Memory B cell (primary cell): ENCODE measurements around the gene EIF3F.

Source experiments
- ATAC-seq: fragments of 150-1000 bp; cut with Tn5 transposase; 2 replicates; pipeline ENCODE4 v1.10.0; 2021; ENCODE audit warnings: low read depth, mild to moderate bottlenecking, moderate library complexity
- DNase-seq, 2 donors: peaks; one replicate each; pipeline ENCODE4 v3.0.0; 2022; ENCODE audit warnings: low spot score in 2 of 2
- H3K27ac Mint-ChIP-seq: one replicate; pipeline ENCODE4 v1.8.0; 2022; ENCODE audit warnings: mild to moderate bottlenecking, moderate library complexity, mixed read lengths
- H3K27me3 Mint-ChIP-seq: one replicate; pipeline ENCODE4 v1.8.0; 2022; ENCODE audit warnings: mixed read lengths
- H3K36me3 Mint-ChIP-seq: one replicate; pipeline ENCODE4 v1.8.0; 2022; ENCODE audit warnings: mild to moderate bottlenecking, mixed read lengths
- H3K4me1 Mint-ChIP-seq: one replicate; pipeline ENCODE4 v1.8.0; 2022; ENCODE audit warnings: mixed read lengths
- H3K4me3 Mint-ChIP-seq: one replicate; pipeline ENCODE4 v1.8.0; 2022; ENCODE audit warnings: mild to moderate bottlenecking, moderate library complexity, mixed read lengths
- H3K9me3 Mint-ChIP-seq: one replicate; pipeline ENCODE4 v1.8.0; 2022; ENCODE audit warnings: mixed read lengths

EIF3F gene

DNA sequence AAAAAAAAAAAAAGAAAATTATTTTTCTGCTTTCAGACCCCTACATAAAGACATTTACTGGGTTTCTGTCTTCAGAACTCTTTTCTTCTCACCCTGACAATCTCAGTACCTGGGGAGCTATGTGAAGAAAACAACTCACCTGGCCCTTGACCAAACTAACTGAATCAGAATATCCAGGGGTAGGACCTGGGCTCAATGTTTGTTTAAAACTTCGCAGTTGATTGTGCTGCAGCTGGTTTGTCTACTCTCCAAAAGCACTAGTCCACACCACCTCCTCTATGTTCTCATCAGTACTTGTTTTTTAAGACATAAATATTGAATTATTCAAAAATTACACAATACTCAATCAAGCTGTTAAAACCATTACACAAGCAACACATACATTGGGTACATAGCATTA is 34.8 kb downstream of the EIF3F start:
- Mint-ChIP-seq H3K4me3 (no peak overlapping the region), H3K9me3 (no peaks in the 10 kb centered on the region), H3K4me1 (peaks cover 11% of the 10 kb centered on the region), H3K36me3 (no peaks in the 10 kb centered on the region), H3K27me3 (peaks cover 16% of the 10 kb centered on the region), H3K27ac (no peak overlapping the region)
- DNase-seq: peak in 1 of 2 donors; percentile 3
- ATAC-seq: no peak

DNA sequence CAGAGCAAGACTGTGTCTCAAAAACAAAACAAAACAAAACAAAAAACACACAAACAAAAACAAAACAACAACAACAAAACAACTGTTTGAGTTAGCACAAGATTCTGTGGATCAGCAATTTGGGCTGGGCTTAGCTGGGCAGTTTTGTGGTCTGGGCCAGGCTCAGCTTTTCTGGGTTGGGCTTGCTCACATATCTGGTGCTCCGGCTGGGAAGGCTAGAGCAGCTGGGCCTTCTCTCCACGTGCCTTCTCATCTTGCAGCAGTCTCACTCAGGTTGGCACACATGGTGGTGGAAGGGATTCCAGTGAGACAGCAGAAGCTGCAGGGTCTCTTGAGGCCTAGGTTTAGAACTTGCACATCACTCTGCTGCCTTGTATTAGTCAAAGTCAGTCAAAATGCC is 35.7 kb downstream of the EIF3F start:
- H3K27me3 Mint-ChIP-seq: peaks cover 16% of the 10 kb centered on the region
- H3K9me3 Mint-ChIP-seq: no peaks in the 10 kb centered on the region
- DNase-seq (peak in 1 of 2 donors; percentile 5), ATAC-seq (no peak)
- no peaks in the 10 kb centered on the region for H3K36me3 Mint-ChIP-seq
- H3K27ac Mint-ChIP-seq: no peak overlapping the region
- H3K4me1 Mint-ChIP-seq: peaks cover 11% of the 10 kb centered on the region
- no peak overlapping the region for H3K4me3 Mint-ChIP-seq

DNA sequence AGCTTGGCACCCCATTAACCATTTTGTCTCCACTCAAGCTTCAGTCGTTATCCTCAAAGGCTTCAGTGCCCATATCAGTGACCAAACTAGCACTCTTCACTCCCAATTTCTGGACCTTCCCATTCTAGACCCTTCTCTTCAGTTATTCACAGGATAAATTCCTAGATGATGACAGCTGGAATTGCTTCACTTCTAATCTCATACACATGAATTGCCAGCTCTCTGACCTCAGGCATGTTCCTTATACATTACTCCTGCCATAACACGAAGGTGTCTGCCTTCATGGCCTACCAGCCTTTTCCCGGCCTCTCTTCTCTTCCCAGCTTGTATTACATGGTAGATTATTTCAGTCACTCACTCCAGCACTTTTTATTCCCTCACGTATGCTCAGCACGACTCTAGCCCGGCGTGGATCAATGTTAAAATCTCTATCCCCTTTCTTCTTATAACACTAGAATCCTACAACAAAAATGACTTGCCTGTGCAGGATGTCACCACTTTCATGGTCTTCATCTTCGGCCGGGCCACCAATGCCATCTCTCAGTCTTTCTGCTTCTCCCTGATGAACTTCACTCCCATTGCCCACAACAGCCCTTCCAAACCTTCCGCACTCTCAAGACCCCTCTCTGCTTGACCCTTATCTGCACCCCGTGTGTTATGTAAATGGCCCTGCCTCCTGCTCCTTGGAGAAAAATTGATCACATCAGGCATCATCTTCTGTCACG is 36.9 kb downstream of the EIF3F start:
- no peak overlapping the region for H3K27ac Mint-ChIP-seq
- no peak overlapping the region for H3K4me3 Mint-ChIP-seq
- DNase-seq (peak in 1 of 2 donors; percentile 5), ATAC-seq (no peak)
- H3K36me3 Mint-ChIP-seq: no peaks in the 10 kb centered on the region
- peaks cover 6% of the 10 kb centered on the region for H3K4me1 Mint-ChIP-seq
- H3K9me3 Mint-ChIP-seq: no peaks in the 10 kb centered on the region
- H3K27me3 Mint-ChIP-seq: peaks cover 11% of the 10 kb centered on the region

DNA sequence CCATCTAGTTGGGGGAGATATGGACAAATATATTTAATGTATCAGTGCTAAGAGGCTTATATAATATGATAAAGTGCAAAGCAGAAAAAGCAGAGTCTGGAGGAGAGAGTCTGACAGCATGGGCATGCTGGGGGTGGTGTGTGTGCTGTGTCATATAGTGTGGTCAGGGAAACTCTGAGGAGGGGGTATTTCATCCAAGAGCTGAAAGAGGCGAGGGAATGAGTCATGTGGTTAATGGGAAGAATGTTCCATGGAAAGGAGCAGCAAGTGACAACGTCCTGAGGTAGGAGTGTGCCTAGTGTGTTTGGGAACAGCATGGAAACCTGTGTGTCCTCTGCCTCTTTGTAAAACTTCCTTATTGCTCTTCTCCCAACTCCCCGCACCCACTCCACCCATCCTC is 38.0 kb downstream of the EIF3F start:
- no peak for ATAC-seq
- no peaks in the 10 kb centered on the region for H3K36me3 Mint-ChIP-seq
- H3K4me3 Mint-ChIP-seq: no peak overlapping the region
- H3K27me3 Mint-ChIP-seq: peaks cover 15% of the 10 kb centered on the region
- peak in 1 of 2 donors; percentile 5 for DNase-seq
- H3K4me1 Mint-ChIP-seq: peaks cover 5% of the 10 kb centered on the region
- H3K9me3 Mint-ChIP-seq: no peaks in the 10 kb centered on the region
- no peak overlapping the region for H3K27ac Mint-ChIP-seq

DNA sequence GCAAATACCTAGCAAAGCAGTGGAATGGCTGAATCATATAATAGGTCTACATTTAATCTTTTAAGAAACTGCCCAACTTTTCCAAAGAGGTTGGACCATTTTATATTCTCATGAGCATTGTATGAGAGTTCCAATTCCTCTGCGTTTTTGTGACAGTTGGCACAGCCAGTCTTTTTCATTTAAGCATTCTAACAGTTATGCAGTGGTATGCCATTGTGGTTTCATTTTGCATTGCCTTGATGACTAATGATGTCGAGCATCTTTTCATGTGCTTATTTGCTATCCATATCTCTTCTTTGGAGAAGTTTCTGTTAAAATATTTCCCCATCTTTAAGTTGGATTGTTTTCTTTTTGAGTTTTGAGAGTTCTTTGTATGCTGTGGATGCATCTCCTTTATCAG is 38.7 kb downstream of the EIF3F start:
- peaks cover 11% of the 10 kb centered on the region for H3K27me3 Mint-ChIP-seq
- H3K36me3 Mint-ChIP-seq: no peaks in the 10 kb centered on the region

DNA sequence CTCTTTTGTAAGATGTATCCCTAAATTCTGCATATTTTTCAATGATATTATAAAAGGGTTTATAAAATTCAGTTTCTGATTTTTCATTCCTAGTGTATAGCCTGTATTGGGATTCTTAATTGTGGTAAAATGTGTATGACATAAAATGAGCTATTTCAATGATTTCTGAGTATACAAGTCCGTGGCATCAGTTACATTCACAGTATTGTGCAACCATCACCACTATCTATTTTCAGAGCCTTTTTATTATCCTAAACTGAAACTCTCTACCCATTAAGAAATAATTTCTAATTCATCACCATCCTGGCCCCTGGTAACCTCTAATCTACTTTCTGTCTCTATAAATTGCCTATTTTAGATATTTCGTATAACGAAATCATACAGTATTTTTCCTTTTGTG is 39.8 kb downstream of the EIF3F start:
- ATAC-seq (no peak), DNase-seq (no peak)
- H3K4me1 Mint-ChIP-seq: no peaks in the 10 kb centered on the region
- H3K4me3 Mint-ChIP-seq: no peak overlapping the region
- no peak overlapping the region for H3K27ac Mint-ChIP-seq
- no peaks in the 10 kb centered on the region for H3K9me3 Mint-ChIP-seq
- no peaks in the 10 kb centered on the region for H3K36me3 Mint-ChIP-seq
- H3K27me3 Mint-ChIP-seq: peaks cover 15% of the 10 kb centered on the region

More for the DNA sequence above, 38.7 kb downstream of the EIF3F start:
- Mint-ChIP-seq H3K27ac (no peak overlapping the region), H3K9me3 (no peaks in the 10 kb centered on the region), H3K4me1 (no peaks in the 10 kb centered on the region), H3K4me3 (no peak overlapping the region)
- DNase-seq (no peak), ATAC-seq (no peak)

DNA sequence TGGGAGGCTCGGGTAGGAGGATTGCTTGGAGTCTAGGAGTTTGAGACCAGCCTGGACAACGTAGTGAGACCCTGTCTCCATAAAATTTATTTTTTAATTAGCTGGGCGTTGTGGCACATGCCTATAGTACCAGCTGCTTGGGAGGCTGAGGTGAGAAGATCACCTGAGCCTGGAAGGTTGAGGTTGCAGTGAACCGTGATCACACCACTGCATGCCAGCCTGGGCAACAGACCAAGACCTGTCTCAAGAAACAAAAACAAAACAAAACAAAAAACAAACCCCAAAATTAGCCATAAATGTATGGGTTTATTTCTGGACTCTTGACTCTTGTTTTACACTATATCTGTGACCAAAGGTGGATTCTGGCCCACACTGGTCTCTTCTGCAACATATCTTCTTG is 41.6 kb downstream of the EIF3F start:
- ATAC-seq: no peak
- DNase-seq: peak in 1 of 2 donors; percentile 3
- Mint-ChIP-seq H3K4me3 (no peak overlapping the region), H3K27ac (no peak overlapping the region), H3K9me3 (no peaks in the 10 kb centered on the region), H3K4me1 (peaks cover 2% of the 10 kb centered on the region), H3K36me3 (no peaks in the 10 kb centered on the region), H3K27me3 (peaks cover 18% of the 10 kb centered on the region)

DNA sequence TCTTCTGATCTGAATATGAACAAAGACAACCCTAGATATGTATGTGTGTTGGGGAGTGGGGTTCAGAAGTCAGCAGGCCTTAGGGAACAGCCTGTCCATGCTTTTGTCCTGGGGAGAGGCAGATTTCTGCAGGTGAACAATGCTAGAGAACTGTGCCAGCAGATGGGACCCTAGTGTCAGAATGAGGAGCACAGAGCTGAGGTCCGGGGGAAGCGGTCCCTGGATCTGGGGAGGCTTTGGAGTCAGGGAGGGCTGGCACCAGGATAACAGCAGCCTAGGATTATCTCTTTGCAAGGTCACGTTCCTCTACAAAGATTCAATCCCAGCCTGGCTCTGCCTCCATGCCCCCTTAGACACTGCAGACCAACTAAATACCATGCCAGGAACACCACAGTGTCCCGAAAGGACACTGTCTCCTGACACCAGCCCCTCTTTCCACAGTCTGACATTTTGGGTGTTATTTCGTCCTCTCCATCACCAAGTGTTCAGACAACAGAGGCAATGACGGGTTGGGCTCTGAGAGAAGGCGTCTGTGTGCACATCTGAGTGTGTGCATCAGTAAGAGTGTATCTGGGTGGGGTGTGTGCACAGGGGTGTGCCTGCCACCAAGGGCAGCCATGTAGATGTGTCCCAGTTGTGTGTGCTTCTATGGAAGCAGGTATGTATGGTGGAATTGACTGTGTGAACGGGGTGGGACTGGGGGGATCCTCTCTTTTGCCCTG is 43.5 kb downstream of the EIF3F start:
- H3K9me3 Mint-ChIP-seq: no peaks in the 10 kb centered on the region
- ATAC-seq (no peak), DNase-seq (peak in 1 of 2 donors; percentile 3)
- no peak overlapping the region for H3K4me3 Mint-ChIP-seq
- no peak overlapping the region for H3K27ac Mint-ChIP-seq
- peaks cover 18% of the 10 kb centered on the region for H3K27me3 Mint-ChIP-seq
- H3K36me3 Mint-ChIP-seq: no peaks in the 10 kb centered on the region
- peaks cover 2% of the 10 kb centered on the region for H3K4me1 Mint-ChIP-seq

DNA sequence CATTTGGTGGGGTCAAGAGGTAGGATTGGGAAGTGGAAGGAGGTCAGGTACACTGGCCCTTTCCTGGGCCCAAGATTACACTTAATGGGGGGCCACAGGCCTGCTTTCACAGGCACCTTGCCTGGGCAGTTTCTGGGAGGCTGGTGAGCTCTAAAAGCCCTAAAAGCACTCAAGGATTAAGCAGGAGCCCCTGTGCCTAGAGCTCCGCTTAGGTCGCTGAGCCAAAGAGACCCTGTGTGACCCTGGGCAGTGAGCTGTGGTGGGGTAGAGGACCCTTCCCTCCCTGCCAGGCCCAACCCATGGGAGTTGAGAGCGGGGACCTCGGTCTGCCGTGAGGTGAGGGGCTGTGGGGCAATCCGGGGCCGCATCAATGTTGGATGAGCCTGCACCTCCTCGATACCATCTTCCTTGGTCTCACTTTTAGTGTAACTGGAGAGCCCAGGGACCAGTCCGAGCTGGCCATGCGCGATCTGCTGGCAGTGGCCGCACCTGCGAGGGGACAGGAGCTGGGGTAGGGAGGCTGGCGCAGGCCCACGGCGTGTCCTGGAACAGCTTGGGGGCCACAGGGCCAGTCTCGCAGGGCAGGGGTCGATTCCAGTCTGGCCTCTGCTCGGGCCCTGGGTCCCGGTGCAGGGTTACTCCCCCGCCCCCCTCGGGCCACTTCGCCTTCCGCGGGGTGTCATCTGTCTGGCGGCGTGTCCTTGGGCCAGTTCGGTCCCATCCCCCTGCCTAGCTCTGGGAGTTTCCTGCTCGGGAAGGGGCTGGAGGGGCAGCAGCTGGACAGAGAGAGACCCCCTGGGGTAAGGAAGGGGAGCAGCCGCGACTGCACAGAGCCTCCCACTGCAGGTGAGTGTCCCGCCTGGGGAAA is 44.3 kb downstream of the EIF3F start:
- Mint-ChIP-seq H3K4me1 (peaks cover 2% of the 10 kb centered on the region), H3K27ac (no peak overlapping the region), H3K4me3 (no peak overlapping the region), H3K9me3 (no peaks in the 10 kb centered on the region), H3K27me3 (peaks cover 18% of the 10 kb centered on the region), H3K36me3 (no peaks in the 10 kb centered on the region)
- ATAC-seq: no peak
- peak in 1 of 2 donors; percentile 10 for DNase-seq

DNA sequence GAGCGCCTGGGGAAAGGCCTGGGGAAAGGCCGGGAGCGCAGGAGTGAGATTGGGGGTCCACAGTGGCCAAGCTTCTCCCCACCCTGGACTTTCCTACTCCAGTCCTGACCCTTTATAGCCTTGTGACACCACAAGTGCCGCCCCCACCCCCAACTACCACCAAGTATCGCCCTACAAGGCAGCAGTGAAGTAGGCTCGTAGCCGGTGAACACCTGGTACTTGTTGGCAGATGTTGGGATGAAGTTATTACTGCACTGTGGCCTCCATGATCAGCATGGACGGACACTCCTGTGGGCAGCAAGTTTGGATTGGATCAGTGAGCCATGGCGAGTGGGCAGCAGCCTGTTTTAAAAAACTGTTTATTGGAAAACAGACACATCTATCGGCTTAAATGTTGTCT is 45.0 kb downstream of the EIF3F start:
- Mint-ChIP-seq H3K27ac (no peak overlapping the region), H3K4me1 (peaks cover 2% of the 10 kb centered on the region), H3K9me3 (no peaks in the 10 kb centered on the region), H3K36me3 (no peaks in the 10 kb centered on the region), H3K4me3 (no peak overlapping the region), H3K27me3 (peaks cover 18% of the 10 kb centered on the region)
- DNase-seq: no peak
- ATAC-seq: no peak

DNA sequence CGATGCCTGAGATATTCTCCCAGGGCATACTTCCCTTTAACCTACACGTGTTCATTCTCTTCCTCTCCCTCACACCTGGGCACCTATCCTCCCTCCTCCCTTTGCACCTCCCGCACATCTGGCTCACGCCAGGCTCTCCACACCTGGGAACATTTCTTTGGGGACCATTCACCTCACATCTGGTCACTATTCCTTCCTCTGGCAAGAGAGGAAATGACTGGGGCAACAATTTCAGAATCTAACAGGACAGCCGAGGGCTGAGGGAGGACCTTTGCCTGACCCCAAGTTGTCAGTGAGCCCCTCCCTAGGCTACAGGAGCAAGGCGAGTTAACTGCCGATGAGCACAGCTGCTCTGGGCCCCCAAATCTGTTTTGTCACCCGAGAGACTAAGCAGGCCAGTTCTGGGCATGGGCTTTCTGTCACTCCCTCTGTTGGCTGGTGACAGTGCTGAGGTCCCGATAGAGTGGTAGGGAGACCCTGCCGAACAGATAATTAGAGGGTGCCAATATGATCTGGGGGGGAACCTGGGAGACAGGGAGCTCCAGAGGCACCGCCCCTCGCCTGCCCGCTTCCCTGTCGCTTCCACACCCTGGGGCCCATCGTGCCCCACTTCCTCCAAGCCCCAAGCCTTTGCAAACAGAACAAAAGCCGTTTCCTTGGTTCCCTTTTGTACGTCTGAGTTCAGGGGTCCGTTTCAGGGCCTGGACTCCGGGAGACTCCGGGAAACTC is 45.6 kb downstream of the EIF3F start:
- peaks cover 20% of the 10 kb centered on the region for H3K27me3 Mint-ChIP-seq
- H3K36me3 Mint-ChIP-seq: no peaks in the 10 kb centered on the region
- no peak overlapping the region for H3K4me3 Mint-ChIP-seq
- H3K27ac Mint-ChIP-seq: no peak overlapping the region
- peaks cover 2% of the 10 kb centered on the region for H3K4me1 Mint-ChIP-seq
- no peak for ATAC-seq
- H3K9me3 Mint-ChIP-seq: no peaks in the 10 kb centered on the region
- no peak for DNase-seq

DNA sequence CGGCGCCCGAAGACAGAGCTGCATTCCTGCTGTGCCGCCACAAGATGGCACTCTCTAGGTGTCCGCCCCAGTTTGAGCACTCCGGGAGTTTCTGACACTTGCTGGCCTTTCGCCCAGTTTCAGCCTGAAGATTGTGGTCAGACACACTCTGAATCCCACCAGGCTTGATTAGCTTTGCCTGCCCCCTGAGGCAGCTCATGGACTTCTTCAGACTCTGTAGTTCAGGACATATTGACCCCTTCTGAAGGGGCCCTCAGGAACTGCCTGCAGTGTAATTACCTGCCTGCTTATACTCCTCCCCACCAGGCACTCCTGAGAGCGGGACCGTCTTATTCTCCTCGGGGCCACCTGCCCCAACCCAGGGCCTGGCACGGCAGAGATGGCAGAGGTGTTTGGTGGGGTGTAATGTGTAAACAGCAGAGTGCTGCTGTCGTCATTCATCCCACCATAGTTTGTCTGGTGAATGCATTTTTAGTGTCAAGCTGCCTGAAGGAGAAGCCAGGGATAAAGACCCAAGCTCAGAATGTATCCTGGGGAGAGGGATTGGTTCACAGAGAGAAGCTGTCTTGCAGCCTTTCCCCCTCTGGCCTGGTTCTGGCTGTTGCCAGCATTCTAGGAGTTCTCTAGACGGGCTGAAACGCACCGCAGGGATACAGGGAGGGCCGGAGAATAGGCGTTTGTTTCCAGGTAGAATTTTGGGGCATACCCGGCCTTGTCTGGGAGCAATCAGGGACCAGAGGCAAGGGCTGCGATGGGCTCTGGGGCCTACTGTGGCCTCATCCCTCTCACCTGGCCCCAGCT is 46.4 kb downstream of the EIF3F start:
- peak; percentile 55 to 61 for DNase-seq
- Mint-ChIP-seq H3K4me1 (peaks cover 2% of the 10 kb centered on the region), H3K9me3 (no peaks in the 10 kb centered on the region), H3K4me3 (no peak overlapping the region), H3K27ac (no peak overlapping the region), H3K36me3 (no peaks in the 10 kb centered on the region), H3K27me3 (peaks cover 24% of the 10 kb centered on the region)
- ATAC-seq: peak; percentile 84

DNA sequence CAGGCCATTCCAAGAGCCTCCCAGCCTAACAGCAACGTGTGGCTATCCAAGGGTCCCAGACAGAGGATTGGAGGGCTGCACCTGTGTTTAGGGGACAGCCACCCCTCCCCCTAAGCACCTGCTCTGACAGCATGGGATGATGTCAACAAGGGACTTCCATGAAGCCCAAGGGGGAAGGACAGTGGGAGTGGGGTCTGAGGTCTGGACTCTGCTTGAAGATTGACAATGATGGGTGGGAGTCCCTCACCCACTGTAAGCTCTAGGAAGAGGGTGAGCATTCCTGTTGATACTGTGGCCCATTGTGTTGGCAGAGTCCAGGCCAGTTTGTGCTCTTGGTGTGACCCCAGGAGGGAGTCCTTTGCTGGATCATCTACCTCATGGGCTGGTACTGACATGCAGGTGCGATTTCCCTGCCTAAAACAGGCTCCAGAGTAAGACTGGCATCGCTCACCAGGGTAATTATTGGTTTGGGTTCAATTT is 47.0 kb downstream of the EIF3F start:
- H3K4me1 Mint-ChIP-seq: peaks cover 2% of the 10 kb centered on the region
- H3K9me3 Mint-ChIP-seq: no peaks in the 10 kb centered on the region
- peaks cover 24% of the 10 kb centered on the region for H3K27me3 Mint-ChIP-seq
- no peak overlapping the region for H3K27ac Mint-ChIP-seq
- no peak overlapping the region for H3K4me3 Mint-ChIP-seq
- H3K36me3 Mint-ChIP-seq: no peaks in the 10 kb centered on the region
- ATAC-seq (no peak), DNase-seq (no peak)
